ENCODE data around the gene LBP. TPM values are rescaled to one million over a fixed set of nuclear protein-coding genes. Genes with fewer than 3 reads are reported as not detected.

The LBP gene
- total and polyA plus RNA-seq, 7 experiments from 2014 or later = not detected

DNA sequence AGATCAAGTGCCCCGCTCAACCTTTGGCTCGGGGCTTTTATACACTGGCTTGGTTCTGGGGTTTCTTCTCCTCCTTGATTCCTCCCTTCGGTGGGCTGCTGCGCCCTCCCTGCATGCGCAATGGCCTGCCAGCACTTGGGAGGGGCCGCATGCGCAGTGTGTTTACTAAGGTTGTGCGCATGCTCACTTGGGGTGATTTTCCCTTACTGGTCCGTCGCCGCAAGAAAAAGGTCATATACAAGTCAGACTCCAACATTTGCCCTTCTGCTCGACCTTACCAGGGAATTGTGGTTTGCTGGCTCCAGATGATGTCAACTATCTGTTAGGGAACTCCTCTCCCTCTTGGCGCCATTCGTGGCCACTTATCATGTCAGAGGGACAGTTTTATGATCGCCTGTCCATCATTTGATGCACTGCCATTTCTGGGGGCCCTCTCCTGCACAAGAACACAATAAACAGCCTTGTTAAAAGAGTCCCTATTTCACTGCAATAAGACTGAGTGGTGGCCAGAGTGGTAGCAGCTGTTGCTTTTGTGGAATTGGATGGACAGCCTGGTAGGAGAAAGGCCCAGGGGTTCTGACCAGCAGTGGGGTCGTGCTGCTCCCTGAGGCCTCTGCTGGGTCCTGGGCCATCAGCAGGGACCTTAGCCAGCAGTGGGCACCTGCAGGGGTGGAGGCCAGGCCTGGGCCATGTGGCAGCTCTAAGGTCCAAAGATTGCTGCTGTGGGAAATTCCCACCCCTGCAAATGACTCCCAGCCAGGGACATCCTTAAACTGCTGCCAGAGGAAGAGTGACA lies 2.8 kb upstream of the LBP start:
- H3K4me1 ChIP-seq (ENCODE audit: control insufficient read depth in 2 of 2, insufficient read depth in 2 of 2, low read length in 2 of 2) = no peaks in the 10 kb centered on the region
- POLR2A ChIA-PET = no interaction called here
- H3K36me3 Mint-ChIP-seq = no peaks in the 10 kb centered on the region
- H3K4me1 Mint-ChIP-seq = no peaks in the 10 kb centered on the region
- no peaks in the 10 kb centered on the region for H3K36me3 ChIP-seq (ENCODE audit: control insufficient read depth in 2 of 3, insufficient read depth in 3 of 3, low read length in 3 of 3)
- no peaks in the 10 kb centered on the region for H3K27me3 ChIP-seq (ENCODE audit: control insufficient read depth in 2 of 2, insufficient read depth in 2 of 2, low read length in 2 of 2)
- no peaks in the 10 kb centered on the region for H3K9me3 ChIP-seq (ENCODE audit: control insufficient read depth in 2 of 3, low read length in 3 of 3)
- H3K4me3 ChIP-seq (ENCODE audit: low read length) = no peak overlapping the region
- no peak for DNase-seq
- H3K27ac Mint-ChIP-seq = no peak overlapping the region
- peaks cover 0 to 13% (median 0%) of the 10 kb centered on the region in 5 donors for H3K27me3 Mint-ChIP-seq
- no peak overlapping the region for H3K27ac ChIP-seq (ENCODE audit: low read depth, low read length)
- peaks cover 0 to 2% (median 0%) of the 10 kb centered on the region in 11 donors for H3K9me3 Mint-ChIP-seq
- intact Hi-C loops (cut with micrococcal nuclease) = no loop called here
- ATAC-seq = no peak
- H3K4me3 Mint-ChIP-seq = no peak overlapping the region
- CTCF ChIA-PET = no interaction called here

GRCh38 chr20:38344107-38344701 lies 2.1 kb upstream of the LBP start:
- Histone ChIP-seq H3K4me1 (ENCODE audit: control insufficient read depth in 2 of 2, insufficient read depth in 2 of 2, low read length in 2 of 2) (no peaks in the 10 kb centered on the region), H3K4me3 (ENCODE audit: low read length) (no peak overlapping the region), H3K27me3 (ENCODE audit: control insufficient read depth in 2 of 2, insufficient read depth in 2 of 2, low read length in 2 of 2) (no peaks in the 10 kb centered on the region), H3K9me3 (ENCODE audit: control insufficient read depth in 2 of 3, low read length in 3 of 3) (no peaks in the 10 kb centered on the region), H3K27ac (ENCODE audit: low read depth, low read length) (no peak overlapping the region), H3K36me3 (ENCODE audit: control insufficient read depth in 2 of 3, insufficient read depth in 3 of 3, low read length in 3 of 3) (no peaks in the 10 kb centered on the region)
- peaks cover 0 to 10% (median 0%) of the 10 kb centered on the region in 5 donors for H3K27me3 Mint-ChIP-seq
- POLR2A ChIA-PET = no interaction called here
- no peak for ATAC-seq
- H3K4me3 Mint-ChIP-seq = no peak overlapping the region
- H3K9me3 Mint-ChIP-seq = peaks cover 0 to under 1% (median 0%) of the 10 kb centered on the region in 11 donors
- intact Hi-C loops (cut with micrococcal nuclease) = no loop called here
- H3K27ac Mint-ChIP-seq = no peak overlapping the region
- CTCF ChIA-PET = no interaction called here
- no peak for DNase-seq
- H3K4me1 Mint-ChIP-seq = no peaks in the 10 kb centered on the region
- H3K36me3 Mint-ChIP-seq = no peaks in the 10 kb centered on the region

- H3K27me3 Mint-ChIP-seq = peaks cover 0 to 7% (median 0%) of the 10 kb centered on the region in 5 donors
- CTCF ChIA-PET = no interaction called here
- no peak overlapping the region for H3K4me3 Mint-ChIP-seq
- DNase-seq (no peak), ATAC-seq (no peak)
- H3K36me3 ChIP-seq (ENCODE audit: control insufficient read depth in 2 of 3, insufficient read depth in 3 of 3, low read length in 3 of 3) = no peaks in the 10 kb centered on the region
- H3K9me3 ChIP-seq (ENCODE audit: control insufficient read depth in 2 of 3, low read length in 3 of 3) = no peaks in the 10 kb centered on the region
- no peaks in the 10 kb centered on the region for H3K4me1 ChIP-seq (ENCODE audit: control insufficient read depth in 2 of 2, insufficient read depth in 2 of 2, low read length in 2 of 2)
- no peaks in the 10 kb centered on the region for H3K27me3 ChIP-seq (ENCODE audit: control insufficient read depth in 2 of 2, insufficient read depth in 2 of 2, low read length in 2 of 2)
- H3K4me1 Mint-ChIP-seq = no peaks in the 10 kb centered on the region
- H3K4me3 ChIP-seq (ENCODE audit: low read length) = no peak overlapping the region
- intact Hi-C loops (cut with micrococcal nuclease) = no loop called here
- H3K9me3 Mint-ChIP-seq = no peaks in the 10 kb centered on the region
- H3K27ac ChIP-seq (ENCODE audit: low read depth, low read length) = no peak overlapping the region
- H3K27ac Mint-ChIP-seq = no peak overlapping the region
- no peaks in the 10 kb centered on the region for H3K36me3 Mint-ChIP-seq
- POLR2A ChIA-PET = no interaction called here
These were observed 639 bp upstream of the LBP start for GRCh38 chr20:38345643-38346042.

- peaks cover 0 to 7% (median 0%) of the 10 kb centered on the region in 5 donors for H3K27me3 Mint-ChIP-seq
- CTCF ChIA-PET = no interaction called here
These were observed 459 bp downstream of the LBP start for GRCh38 chr20:38346741-38347140.

DNA sequence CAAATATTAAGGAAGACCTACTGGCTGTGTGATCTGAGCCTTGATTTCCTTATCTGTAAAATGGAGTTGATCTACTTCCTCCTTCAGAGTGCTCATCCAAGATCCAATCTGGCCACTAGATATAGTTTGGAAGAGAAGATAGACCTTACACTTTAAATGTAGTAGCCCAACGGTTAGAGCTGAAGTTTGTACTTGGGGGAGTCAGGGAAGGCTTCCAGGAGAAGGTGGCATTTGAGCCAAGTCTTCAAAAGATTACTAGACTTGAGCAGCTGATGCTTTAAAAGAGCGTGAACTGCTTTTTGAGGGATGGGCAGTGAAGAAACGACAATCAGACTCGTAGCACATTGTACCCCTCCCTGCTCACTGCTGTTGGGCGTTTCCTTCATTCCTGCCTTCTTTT lies 3.6 kb downstream of the LBP start:
- H3K27ac Mint-ChIP-seq = no peak overlapping the region
- Histone ChIP-seq H3K4me1 (ENCODE audit: control insufficient read depth in 2 of 2, insufficient read depth in 2 of 2, low read length in 2 of 2) (no peaks in the 10 kb centered on the region), H3K36me3 (ENCODE audit: control insufficient read depth in 2 of 3, insufficient read depth in 3 of 3, low read length in 3 of 3) (no peaks in the 10 kb centered on the region), H3K9me3 (ENCODE audit: control insufficient read depth in 2 of 3, low read length in 3 of 3) (no peaks in the 10 kb centered on the region), H3K27ac (ENCODE audit: low read depth, low read length) (no peak overlapping the region), H3K27me3 (ENCODE audit: control insufficient read depth in 2 of 2, insufficient read depth in 2 of 2, low read length in 2 of 2) (no peaks in the 10 kb centered on the region), H3K4me3 (ENCODE audit: low read length) (no peak overlapping the region)
- peaks cover 0 to 7% (median 0%) of the 10 kb centered on the region in 5 donors for H3K27me3 Mint-ChIP-seq
- H3K4me1 Mint-ChIP-seq = no peaks in the 10 kb centered on the region
- no peak overlapping the region for H3K4me3 Mint-ChIP-seq
- no peaks in the 10 kb centered on the region for H3K36me3 Mint-ChIP-seq
- ChIA-PET CTCF (no interaction called here), POLR2A (no interaction called here)
- DNase-seq (no peak), ATAC-seq (no peak)
- intact Hi-C loops (cut with micrococcal nuclease) = no loop called here
- no peaks in the 10 kb centered on the region for H3K9me3 Mint-ChIP-seq

More at GRCh38 chr20:38346741-38347140, 459 bp downstream of the LBP start:
- POLR2A ChIA-PET = no interaction called here
- Histone ChIP-seq H3K36me3 (ENCODE audit: control insufficient read depth in 2 of 3, insufficient read depth in 3 of 3, low read length in 3 of 3) (no peaks in the 10 kb centered on the region), H3K4me1 (ENCODE audit: control insufficient read depth in 2 of 2, insufficient read depth in 2 of 2, low read length in 2 of 2) (no peaks in the 10 kb centered on the region), H3K27ac (ENCODE audit: low read depth, low read length) (no peak overlapping the region), H3K27me3 (ENCODE audit: control insufficient read depth in 2 of 2, insufficient read depth in 2 of 2, low read length in 2 of 2) (no peaks in the 10 kb centered on the region), H3K9me3 (ENCODE audit: control insufficient read depth in 2 of 3, low read length in 3 of 3) (no peaks in the 10 kb centered on the region), H3K4me3 (ENCODE audit: low read length) (no peak overlapping the region)
- no peak for DNase-seq
- H3K9me3 Mint-ChIP-seq = no peaks in the 10 kb centered on the region
- no peak for ATAC-seq
- H3K4me1 Mint-ChIP-seq = no peaks in the 10 kb centered on the region
- no peak overlapping the region for H3K27ac Mint-ChIP-seq
- intact Hi-C loops (cut with micrococcal nuclease) = no loop called here
- no peaks in the 10 kb centered on the region for H3K36me3 Mint-ChIP-seq
- no peak overlapping the region for H3K4me3 Mint-ChIP-seq

- DNase-seq (no peak), ATAC-seq (no peak)
- no peaks in the 10 kb centered on the region for H3K27me3 ChIP-seq (ENCODE audit: control insufficient read depth in 2 of 2, insufficient read depth in 2 of 2, low read length in 2 of 2)
- H3K9me3 ChIP-seq (ENCODE audit: control insufficient read depth in 2 of 3, low read length in 3 of 3) = no peaks in the 10 kb centered on the region
- no peak overlapping the region for H3K27ac ChIP-seq (ENCODE audit: low read depth, low read length)
- Mint-ChIP-seq H3K4me3 (no peak overlapping the region), H3K4me1 (no peaks in the 10 kb centered on the region), H3K27me3 (peaks cover 0 to 7% (median 0%) of the 10 kb centered on the region in 5 donors), H3K9me3 (peaks cover 0 to 1% (median 0%) of the 10 kb centered on the region in 11 donors), H3K36me3 (no peaks in the 10 kb centered on the region), H3K27ac (no peak overlapping the region)
- POLR2A ChIA-PET = no interaction called here
- H3K4me1 ChIP-seq (ENCODE audit: control insufficient read depth in 2 of 2, insufficient read depth in 2 of 2, low read length in 2 of 2) = no peaks in the 10 kb centered on the region
- CTCF ChIA-PET = no interaction called here
- no peaks in the 10 kb centered on the region for H3K36me3 ChIP-seq (ENCODE audit: control insufficient read depth in 2 of 3, insufficient read depth in 3 of 3, low read length in 3 of 3)
- intact Hi-C loops (cut with micrococcal nuclease) = no loop called here
- H3K4me3 ChIP-seq (ENCODE audit: low read length) = no peak overlapping the region
These were observed 4.8 kb downstream of the LBP start for GRCh38 chr20:38350879-38351775.

Data from naive thymus-derived CD4-positive, alpha-beta T cell (primary cell).